Measurements from ENCODE around the gene VSTM2L.

DNA sequence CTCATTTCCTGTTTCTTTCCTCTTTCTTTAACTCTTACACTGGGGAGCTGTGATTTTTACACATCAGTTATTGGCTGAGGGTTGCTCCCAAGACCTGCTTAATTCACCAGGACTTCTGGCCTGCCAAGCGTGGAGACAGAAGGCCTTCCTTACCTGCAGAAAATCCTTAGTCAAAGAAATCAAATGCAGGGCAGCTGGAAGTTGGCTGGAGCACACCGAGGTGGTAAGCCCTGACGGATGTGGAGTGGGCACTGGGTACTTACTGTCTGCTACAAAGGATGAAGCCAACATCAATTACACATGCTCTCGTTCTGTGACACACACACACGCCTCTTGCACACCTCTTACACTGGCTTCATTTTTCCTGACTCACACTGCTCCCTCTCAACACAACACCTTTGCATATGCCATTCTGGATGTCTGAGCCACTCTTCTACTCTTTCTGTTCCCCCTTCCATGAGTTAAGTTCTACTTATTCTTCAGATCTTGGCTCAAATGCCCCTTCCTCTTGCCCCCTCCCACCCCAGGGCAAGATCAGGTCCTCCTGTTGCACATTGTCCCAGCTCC, 68.7 kb downstream of the VSTM2L start:
- TF ChIP-seq, protein P1, sequence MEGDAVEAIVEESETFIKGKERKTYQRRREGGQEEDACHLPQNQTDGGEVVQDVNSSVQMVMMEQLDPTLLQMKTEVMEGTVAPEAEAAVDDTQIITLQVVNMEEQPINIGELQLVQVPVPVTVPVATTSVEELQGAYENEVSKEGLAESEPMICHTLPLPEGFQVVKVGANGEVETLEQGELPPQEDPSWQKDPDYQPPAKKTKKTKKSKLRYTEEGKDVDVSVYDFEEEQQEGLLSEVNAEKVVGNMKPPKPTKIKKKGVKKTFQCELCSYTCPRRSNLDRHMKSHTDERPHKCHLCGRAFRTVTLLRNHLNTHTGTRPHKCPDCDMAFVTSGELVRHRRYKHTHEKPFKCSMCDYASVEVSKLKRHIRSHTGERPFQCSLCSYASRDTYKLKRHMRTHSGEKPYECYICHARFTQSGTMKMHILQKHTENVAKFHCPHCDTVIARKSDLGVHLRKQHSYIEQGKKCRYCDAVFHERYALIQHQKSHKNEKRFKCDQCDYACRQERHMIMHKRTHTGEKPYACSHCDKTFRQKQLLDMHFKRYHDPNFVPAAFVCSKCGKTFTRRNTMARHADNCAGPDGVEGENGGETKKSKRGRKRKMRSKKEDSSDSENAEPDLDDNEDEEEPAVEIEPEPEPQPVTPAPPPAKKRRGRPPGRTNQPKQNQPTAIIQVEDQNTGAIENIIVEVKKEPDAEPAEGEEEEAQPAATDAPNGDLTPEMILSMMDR (IDR thresholded peaks at IDR 0.05; ENCODE audit: borderline replicate concordance, extremely low read depth, low read length, poor library complexity, severe bottlenecking) = no peak
- TF ChIP-seq EZH2 (IDR thresholded peaks at IDR 0.05; ENCODE audit: borderline replicate concordance, low read depth, low read length, severe bottlenecking) = no peak

Measured in DND-41 (cell line).